Measurements from ENCODE around the gene STK17A.

DNA sequence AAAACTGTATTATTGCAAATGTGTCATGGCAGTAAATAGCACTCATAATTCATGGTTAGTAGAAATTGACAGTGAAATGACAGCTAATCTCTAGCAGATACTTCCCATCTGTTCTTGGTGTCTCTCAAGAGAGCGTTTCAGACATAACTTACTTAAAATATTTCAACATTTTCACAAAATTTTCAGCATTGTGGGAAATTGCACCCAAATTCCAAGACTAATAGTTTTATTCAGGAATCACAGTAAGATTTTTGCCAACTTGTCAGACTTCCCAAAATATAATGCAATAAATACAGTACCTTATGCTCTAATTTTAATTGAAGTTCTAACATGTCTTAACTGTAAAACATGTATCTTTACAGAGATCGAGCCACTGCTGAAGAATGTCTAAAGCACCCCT lies 41.2 kb downstream of the STK17A start:
- no peak for TF ChIP-seq CTCF (IDR thresholded peaks at IDR 0.05)
- TF ChIP-seq POLR2A (IDR thresholded peaks at IDR 0.05) = no peak
- TF ChIP-seq POLR2AphosphoS5 (IDR thresholded peaks at IDR 0.05) = no peak
- no peak for TF ChIP-seq EP300 (IDR thresholded peaks at IDR 0.05)

All from gastroesophageal sphincter (tissue), 3 donors.